Activated CD4-positive, alpha-beta T cell treated with anti-CD3 and anti-CD28 coated beads for 1 hour (primary cell): Measurements from ENCODE around the gene NCKIPSD.

Experiments used
- DNase-seq: peaks from one replicate; pipeline ENCODE4 v3.0.0-alpha.2; 2020

NCKIPSD gene

DNA sequence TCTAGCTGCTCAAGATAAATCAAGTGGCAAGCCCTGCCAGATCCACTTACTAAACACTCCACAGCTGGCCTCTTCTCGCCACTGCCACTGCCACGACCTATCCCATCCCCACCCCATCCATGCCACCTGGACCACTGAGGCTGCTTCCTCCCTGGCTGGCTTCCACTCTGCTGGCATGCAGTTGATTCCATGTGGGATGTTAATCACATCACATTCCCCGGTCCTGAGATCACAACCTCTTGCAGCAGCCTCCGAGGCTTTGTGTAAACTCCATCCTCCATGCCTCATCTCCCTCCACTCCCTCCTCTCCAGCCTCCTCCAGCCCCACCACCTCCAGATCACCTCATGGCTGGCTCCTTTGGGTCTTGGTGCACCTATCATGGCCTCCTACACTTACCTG is 7.7 kb downstream of the NCKIPSD start:
- DNase-seq, result no peak

DNA sequence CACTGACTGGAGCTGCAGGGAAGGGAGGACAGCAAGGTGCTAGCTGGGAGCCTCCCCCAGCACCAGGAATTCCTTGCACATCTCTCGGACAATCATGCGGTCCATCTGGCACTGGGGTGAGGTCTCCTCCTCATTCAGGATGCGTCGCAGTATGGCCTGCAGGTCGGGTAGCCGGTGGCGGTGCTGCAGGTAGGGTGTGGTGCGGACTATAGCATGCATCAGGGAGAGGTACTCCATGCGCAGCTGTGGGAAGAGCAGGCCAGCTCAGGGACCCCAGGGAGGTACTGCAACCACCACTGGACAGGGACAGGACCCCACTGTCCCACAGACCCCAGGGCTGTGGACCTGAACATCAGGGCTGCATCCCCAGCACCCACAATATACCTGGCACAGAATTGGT is 11.2 kb downstream of the NCKIPSD start:
- no peak for DNase-seq

DNA sequence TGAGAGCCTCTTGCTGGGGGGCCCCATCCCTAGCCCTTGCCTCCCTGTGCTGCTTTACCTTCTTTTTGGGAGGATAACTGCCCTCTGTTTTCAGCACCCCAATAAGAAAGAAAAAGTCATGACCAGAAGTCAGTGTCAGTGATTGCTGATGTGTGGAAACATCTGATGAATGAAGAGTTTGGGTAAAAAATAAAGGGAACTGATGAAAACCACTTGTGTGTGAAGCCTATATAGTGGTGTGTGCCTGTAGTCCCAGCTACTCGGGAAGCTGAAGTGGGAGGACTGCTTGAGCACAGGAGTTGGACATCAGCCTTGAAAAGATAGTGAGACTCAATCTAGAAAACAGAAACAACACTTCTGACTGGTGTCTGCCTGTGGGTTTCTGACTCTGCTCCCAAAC is 13.2 kb downstream of the NCKIPSD start:
- no peak for DNase-seq

DNA sequence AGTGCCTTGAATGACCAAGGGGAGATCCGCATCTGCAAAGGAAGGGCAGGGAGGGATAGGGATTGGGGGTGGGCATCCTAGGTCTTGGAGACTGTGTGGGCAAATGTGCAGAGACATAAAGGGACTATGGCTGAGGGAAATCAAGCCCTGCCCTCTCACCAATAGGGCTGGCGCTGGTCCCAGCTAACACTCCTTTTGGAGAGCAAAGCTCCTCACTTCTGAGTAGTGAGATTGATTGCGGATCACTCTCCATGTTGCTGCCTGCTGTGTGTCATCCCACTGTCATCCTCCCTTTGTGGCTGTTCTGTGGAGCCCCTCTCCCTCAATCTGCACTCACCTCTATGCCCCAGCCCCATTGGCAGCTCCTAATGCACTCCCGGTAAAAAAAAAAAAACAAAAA is 20.8 kb downstream of the NCKIPSD start:
- DNase-seq, result no peak

DNA sequence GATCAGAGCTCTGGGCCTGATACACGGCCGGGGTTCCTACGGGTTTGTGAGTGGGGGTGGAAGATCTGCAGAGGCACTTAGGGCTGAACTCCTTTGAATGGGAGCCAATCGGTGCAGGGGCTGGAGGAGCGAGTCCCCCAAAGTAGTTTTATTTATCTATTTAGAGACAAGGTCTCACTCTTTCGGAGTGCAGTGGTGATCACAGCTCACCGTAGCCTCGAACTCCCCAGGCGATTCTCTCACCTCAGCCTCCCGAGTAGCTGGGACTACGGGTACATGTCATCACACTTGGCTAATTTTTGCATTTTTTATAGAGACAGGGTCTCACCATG is 21.4 kb downstream of the NCKIPSD start:
- no peak for DNase-seq

DNA sequence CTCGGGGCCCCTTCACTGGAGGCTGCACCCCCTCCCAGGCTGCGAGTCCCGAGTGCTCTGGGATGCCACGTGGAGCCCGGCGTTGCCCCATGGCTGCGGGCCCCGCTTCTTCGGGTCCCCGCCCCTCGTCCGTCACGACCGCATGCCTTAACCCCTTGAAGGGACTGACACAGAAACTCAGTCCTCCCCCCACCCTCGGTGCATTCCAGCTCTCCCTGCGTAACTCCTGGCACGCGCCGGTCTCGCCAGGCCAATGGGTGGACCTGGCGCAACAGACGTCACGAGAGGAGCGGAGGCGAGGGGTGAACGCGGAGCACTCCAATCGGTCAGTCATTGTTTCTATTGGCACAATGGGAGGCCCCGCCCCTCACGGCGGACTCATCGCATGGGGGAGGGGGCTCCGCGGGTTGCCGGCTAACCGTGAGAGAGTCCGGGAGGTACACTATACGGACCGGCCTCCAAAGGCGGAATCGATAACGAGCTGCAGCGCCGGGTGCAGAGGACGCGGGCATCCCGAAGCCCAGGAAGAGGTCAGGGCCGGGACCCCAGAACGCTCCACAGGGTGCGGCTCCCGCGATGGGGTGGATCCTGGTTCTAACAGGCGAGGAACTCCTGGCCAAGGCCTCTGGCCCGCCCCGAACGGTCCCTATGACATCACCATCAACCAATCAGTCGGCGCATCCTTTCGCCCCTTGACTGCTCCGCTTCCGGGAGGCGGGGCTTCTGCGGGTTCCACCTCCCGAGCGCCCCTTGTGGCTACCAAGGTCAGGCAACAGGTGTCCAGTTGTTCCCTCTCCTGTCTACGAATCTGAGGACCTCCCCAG is 22.0 kb downstream of the NCKIPSD start:
- DNase-seq, result peak; percentile 67

DNA sequence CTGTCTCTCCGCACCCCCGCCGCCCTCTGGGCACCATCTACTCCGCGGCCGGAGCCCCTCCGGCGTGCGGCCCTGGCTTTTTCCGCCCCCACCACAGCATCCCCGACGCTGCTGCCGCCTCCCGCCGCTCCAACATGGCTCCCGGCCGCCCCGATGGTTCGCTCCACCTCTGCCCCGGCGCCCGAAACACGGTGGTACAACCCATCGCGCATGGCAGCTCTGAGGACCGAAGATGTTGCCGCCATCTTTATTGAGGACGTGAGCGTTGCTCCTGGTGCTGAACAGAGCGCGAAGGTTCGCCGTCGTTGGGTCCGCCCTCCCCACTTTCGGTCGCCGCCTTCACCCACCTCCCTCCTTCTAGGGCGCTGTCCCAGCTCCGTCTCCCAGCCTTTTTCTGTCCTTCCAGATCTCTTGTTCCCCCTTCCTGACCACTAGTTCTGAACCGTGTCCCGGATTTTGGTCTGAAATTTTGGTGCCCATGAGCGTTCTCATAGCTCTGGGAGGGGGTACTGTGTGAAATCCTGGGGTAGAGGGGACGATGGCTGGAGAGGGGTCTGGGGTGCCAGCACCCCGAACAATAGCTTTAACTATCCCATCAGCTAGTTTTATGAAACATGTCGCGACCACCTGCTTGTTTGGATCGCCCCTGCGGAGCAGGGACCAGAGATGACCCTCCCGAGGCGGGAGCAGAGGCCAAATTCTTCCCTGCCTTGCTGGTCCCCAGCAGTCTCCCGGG is 22.8 kb downstream of the NCKIPSD start, which contains the start of gene CELSR3:
CELSR3 (minus strand) TSS at position 134 of the 736 bp plus-strand sequence. CDS start 252 bp downstream, outside the sequence.
- DNase-seq, result no peak

DNA sequence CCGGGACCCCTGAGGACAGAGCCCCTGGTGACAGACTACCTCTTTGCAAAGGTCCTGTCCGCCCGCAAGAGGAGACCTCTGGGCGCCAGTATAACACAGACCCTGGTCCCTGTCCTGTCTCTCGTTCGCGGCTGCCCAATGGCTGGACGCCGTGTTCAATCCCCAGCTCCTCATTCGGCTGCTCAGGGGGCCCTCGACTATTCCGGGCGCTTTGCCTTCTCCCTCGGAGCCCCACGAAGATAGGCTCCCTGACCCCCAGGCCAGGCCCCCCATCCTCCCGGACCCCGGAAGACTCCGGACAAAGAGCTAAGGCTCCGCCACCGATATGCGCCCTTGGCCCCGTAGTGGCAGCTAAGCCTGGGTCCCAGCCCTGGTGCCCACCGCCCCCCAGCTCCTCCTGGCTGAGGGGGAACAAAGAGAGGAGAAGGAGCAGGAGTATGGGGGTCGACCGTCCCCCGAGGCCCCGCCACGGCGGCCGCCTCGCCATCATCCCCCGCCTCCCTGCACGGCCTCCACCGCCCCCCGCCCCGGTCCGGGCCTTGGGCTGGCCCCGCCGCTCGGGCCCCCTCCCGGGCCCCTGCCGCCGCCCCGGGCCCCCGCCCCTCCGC is 23.5 kb downstream of the NCKIPSD start:
- no peak for DNase-seq

DNA sequence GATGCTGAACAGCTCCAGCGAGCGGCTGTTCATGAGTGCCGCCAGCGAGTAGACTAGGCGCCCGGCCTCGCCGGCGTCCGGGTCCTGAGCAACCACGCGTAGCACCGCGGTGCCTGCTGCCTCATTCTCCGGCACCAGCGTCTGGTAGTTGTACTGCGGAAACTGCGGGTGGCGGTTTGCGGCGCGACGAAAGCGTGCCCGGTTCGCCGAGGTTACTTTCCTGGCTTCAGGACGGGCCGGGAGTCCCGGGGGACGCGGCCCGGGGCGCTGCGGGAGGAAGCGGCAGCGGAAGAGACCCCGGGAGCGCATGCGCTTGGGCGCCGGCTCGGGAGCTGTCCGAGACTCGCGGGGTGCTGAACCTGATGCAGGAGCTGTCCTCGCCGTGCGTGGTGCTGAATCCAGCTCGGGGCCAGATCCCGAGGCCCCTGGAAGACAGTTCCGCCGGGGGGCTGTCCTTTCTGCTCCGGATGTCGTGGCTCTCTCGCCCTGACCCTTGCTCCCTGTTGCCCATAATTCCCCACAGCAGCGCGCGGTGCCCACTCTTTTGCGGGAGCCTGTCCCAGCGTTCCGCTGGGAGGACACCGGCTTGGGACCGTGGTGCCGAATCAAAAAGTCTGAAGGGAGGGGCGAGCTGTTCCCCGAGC is 24.1 kb downstream of the NCKIPSD start:
- DNase-seq, result peak; percentile 63

DNA sequence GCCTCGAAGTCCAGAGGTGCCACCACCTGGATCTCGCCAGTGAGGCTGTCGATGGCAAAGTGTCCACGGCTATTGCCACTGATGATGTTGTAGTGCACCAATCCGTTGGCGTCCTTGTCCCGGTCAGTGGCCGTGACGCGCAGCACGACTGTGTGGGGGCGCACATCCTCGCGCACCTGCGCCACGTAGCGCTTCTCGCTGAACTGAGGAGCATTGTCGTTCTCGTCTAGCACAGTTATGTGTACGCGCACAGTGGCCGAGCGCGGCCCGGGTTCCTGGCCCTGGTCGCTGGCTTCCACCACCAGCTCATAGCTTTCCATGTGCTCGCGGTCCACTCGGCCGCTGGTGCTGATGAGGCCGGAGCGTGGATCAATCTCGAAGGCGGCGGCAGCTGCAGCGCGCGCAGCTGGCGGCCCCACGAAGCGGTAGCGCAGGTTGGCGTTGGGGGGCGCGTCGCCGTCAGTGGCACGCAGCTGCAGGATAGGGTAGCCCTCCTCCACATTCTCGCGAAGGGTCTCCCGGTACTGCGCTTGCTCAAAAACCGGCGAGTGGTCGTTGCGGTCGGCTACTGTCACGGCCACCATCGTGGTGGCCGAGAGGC is 24.8 kb downstream of the NCKIPSD start:
- no peak for DNase-seq

DNA sequence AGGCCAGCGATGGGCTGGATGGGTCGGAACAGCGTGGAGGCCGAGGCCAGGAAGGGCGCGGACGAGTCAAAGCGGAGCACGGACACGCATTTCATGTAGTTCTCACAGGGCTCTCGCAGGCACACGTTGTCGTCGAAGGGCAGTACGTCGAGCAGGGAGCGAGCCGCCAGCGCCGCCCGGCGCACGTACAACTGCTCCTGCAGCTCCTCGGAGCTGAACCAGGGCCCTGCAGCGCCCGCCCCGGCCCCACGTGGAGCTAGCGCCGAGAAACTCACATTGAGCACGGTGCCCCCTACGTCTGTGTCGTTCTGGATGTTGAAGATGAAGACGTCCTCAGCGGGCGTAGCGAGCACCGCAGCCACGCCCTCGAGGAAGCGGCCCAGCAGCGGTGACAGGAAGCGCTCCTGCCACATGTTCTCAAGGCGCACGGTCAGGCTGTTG is 28.9 kb downstream of the NCKIPSD start:
- DNase-seq, result no peak

DNA sequence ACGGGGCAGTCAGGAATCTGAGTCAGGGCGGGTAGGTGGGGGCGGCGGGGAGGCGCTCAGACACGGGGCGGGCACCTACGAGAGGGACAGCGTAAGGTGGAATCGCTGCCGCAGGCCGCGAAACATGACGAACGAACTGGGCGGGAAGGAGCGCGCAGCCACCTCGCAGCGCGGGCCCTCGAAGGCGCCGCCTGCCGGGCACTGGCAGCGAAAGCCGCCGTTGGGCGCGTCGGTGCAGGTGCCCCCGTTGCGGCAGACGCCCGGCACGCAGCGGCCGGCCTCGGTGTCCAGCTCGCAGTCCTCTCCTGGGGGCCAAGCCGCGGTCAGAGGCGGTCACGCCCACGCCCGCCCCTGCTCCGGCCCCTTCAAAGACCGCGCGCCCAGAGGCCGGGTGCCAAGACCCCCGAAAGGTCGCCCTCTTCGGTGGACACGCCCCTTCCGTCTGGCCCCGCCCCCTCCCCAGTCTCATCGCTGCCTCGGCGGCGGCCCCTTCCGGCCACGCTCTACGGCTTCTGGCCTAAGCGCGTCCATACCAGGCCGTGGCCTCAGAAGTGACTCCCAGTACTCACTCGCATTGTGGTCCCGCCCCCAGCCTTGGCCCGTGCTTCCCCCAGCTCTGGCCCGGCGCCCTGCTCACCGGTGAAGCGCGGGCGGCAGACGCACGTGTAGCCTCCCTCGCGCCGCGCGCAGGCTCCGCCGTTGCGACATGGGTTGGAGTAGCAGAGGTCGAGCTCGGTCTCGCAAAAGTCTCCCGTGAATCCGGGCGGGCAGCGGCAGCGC is 29.5 kb downstream of the NCKIPSD start:
- DNase-seq, result peak; percentile 73

DNA sequence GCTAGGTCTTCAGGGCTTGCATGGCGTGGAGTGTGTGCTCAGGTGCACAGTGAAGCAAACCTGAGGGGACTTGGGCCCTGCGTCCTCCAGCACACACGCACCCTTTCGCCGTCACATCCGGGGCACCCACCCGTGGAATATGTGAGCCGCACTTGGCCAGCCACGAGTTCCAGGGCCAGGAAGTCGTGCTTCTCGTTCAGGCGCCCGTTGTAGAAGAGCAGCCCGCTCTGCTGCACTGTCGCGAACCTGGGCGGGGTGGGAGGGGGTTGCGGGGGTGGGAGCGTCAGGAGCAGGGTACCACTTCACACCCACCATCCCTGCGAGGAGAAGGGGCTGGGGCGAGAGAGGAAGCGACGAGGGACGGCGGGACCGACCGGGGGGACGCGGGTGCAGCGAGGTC is 30.1 kb downstream of the NCKIPSD start:
- peak; percentile 40 for DNase-seq

DNA sequence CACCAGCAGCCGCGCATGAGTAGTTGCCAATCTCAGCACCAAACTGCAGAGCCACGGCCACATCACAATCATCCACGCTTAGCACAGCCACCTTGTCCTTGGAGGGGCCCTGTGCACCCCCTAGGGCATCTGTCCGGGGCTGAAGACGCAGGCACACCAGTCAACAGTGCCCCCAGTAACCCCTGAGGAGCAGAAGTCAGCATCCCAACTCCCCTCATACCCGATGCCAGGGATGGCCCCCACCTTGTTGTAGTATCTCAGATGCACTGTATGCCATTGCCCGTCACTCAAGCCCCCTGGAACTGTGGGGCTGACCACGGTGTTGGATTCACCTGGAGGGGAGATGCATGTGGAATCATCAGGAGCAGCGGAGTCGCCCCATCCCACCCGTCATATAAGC is 30.7 kb downstream of the NCKIPSD start:
- DNase-seq, result no peak

DNA sequence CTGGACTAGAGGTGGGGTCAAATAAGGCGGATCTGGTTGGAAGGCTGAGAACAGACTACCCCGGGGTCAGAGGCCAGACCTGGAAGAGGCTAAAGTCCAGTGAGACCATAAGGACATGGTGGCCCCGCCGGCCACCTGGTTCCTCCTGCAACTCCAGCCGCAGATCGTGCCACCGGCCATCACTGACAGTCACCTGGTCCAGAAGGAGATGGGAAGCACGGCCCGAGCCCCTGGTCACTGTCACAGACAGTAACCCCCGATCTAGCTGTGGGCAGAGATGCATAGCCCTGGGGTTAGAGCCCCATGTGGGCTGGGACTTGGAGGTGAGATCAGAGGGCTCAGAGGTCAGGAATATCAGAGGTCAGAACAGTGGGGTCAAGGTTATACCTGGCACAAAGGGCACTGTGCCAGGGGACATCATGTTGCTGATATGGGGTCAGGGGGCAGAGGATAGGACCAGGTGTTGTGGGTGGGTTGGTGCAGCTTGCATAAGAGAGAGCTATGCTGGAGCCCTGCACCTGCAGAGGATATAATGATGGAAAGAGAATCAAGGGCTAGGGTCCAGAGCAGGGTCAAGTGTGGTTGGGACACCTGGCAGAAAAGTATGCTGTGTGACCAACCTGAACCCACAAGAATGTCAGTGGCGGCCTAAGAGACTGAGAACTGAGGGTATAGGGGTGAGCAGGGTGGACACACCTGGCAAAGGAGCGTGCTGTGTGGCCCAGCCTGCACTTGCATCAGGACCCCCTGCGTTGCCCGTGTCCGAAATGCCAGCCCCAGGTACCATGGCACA is 32.6 kb downstream of the NCKIPSD start:
- DNase-seq, result no peak

DNA sequence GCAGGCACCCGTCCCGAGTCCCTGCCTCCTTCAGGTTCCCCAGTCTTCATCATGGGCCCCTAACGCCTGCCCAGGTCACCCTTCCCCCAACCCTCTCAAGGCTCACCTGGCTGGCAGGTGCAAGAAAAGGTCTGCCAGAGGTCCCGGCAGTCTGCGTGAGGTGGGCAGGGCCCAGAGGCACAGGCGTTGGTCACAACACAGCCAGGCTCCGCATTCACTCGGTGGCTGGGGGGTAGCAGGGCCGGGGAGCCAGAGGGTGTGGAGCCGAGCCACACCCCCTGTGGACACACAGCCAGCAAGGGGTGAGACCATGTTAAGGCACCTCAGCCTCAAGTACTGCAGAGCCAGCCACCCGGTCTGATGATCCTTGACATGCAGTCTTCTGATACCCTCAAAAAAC is 33.9 kb downstream of the NCKIPSD start:
- DNase-seq, result no peak

DNA sequence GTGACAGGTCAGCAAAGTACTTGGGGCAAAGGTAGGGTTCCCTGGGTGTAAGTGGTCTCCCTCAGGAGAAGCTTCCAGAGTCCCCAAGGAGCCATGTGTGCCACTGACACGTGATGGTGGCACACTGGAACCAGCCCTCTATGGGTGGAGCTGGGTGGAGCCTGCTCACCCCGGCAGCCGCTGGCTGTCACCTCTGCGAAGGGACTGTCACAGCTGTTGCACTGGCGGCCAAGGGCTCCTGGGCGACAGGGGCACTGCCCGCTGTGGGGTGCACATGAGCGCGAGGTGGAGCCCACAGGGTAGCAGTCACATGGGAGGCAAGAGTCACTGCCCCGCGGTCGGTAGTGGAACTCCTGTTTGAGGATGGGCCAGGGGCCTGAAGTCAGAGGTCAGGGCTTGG is 35.0 kb downstream of the NCKIPSD start:
- no peak for DNase-seq

DNA sequence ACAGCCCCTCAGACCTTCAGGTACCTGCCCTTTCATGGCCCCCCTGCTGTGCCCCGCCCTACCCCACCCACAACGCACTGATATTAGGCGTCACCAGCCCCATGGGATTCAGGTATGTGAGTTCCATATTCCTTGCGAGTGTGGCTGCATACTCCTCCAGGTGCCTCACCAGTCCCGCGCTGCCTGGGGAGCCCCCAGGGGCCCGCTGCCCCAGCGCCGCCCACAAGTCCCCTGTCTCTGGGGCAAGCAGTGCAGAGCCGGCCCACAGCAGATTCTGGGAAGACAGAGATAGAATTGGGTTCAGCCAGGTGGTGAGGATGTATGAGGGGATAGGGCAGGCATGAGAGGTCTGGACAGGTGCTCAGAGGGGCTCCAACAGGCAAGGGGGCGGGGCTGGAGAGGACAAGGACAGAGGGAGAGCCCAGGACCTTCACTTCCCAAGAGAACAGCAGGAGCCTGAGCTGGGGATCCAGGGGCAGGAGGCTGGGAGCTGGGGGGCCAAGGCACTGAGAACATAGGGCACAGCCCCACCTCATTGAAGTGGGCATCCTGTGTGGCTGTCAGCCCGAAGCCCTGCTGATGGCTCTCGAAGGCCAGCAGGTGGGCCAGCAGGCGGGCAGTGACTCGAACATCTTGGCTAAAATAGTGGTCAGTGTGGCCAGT is 37.4 kb downstream of the NCKIPSD start:
- DNase-seq, result no peak

DNA sequence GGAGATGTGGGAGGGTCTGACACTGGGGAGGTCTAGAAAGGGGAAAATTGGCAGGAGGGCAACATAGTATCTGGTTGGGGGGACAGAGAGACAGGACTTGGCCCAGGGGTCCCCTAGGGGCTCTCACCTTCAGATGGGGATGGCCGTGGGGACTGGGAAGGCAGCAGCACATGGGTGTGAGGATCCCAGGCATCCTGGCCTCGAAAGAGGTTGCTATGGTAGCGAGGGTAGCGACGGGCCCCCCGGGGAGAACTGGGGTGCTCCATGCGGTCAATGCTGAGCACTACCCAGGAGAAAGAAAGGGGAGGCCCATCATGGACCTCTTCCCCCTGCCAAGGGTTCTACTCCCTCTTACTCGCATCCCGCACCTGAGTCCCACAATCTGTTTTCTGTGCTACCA is 38.0 kb downstream of the NCKIPSD start:
- DNase-seq, result no peak

DNA sequence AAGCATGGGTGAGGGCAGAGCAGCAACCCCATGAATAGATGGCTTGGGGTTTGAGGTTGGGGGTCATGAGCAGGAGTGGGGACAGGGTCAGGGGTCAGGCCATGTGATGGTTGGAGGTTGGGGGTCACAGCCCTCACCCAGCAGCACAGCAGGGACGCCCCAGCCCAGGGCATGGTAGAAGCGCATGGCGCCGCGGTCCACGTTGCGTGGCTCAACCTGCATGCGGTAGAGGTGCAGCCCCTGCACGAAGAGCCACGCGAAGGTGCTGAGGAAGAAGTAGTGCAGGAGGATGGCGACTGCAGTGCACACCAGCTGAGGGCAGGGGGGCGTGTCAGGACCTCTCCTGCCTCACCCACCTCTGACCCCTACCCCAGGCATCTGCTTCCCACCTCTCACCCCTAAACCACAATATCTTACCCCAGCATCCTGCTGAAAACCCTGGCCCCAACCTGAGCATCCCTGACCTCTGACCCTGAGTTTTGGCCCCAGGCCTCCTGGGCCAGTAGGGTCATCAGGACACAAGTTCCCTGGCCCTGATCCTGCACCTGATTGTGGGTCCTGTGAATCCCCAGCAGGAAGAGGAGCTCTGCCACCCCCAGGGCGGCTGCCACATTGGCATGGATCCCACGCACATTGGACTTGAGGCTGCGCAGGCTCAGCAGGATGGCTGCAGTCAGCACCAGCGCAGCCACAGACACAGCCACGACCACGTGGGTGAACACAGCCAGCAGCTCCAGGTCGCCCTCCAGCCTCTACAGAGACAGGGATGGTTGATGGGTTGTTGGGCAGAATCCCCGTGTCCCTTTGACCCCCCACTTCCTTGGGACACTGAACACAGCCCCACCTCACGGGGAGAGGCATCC is 40.6 kb downstream of the NCKIPSD start:
- no peak for DNase-seq
